ENCODE results near the gene COX7A1. TPM values are rescaled to one million over a fixed set of nuclear protein-coding genes. Genes with fewer than 3 reads are reported as not detected.

Gene COX7A1
- total RNA-seq, 2 donors from 2014 or later: not detected

Other genes with a start within 250 kb of the COX7A1 start
- 10 to 100 TPM; 56.1 to 71.9 TPM for gene HCST, start 249.9 kb downstream of the COX7A1 start, total RNA-seq
- gene TYROBP, start 244.2 kb downstream of the COX7A1 start, total RNA-seq: 1 to 10 TPM in 1 of 2 donors, not detected in 1; 1.3 TPM
- gene LRFN3, start 216.1 kb downstream of the COX7A1 start, total RNA-seq: 1 to 10 TPM; 6.4 to 8.5 TPM
- gene SDHAF1, start 157.3 kb downstream of the COX7A1 start, total RNA-seq: 10 to 100 TPM; 24.0 to 24.2 TPM
- gene SYNE4, start 143.6 kb downstream of the COX7A1 start, total RNA-seq: 1 to 10 TPM; 3.3 to 4.8 TPM
- gene ALKBH6, start 138.2 kb downstream of the COX7A1 start, total RNA-seq: 10 to 100 TPM; 46.8 to 55.9 TPM
- 1 to 10 TPM; 1.0 to 2.7 TPM for gene CLIP3, start 119.6 kb downstream of the COX7A1 start, total RNA-seq
- gene THAP8, start 98.2 kb downstream of the COX7A1 start, total RNA-seq: 1 to 10 TPM; 1.1 to 1.3 TPM
- 10 to 100 TPM; 19.8 to 21.6 TPM for gene WDR62, start 97.5 kb downstream of the COX7A1 start, total RNA-seq
- gene OVOL3, start 41.3 kb downstream of the COX7A1 start, total RNA-seq: under 1 TPM in 1 of 2 donors, not detected in 1; 0.39 TPM
- 10 to 100 TPM; 38.6 to 55.0 TPM for gene POLR2I, start 37.6 kb downstream of the COX7A1 start, total RNA-seq
- 10 to 100 TPM; 86.2 to 86.8 TPM for gene TBCB, start 37.0 kb downstream of the COX7A1 start, total RNA-seq
- 100 to 1,000 TPM; 361 to 382 TPM for gene CAPNS1, start 12.4 kb downstream of the COX7A1 start, total RNA-seq
- 1 to 10 TPM; 3.1 to 3.6 TPM for gene ZNF565, start 62.2 kb upstream of the COX7A1 start, total RNA-seq
- gene ZNF146, start 62.7 kb upstream of the COX7A1 start, total RNA-seq: 100 to 1,000 TPM; 115 to 121 TPM
- gene ZFP14, start 226.8 kb upstream of the COX7A1 start, total RNA-seq: 1 to 10 TPM; 2.4 to 2.7 TPM

Measured in activated T-cell treated with anti-CD3 and anti-CD28 coated beads, Interleukin-2, amount 50 U/mL, for 72 hours (primary cell).